Neural cell (in vitro differentiated cells): ENCODE data around the gene LCAT. TPM values are rescaled to one million over a fixed set of nuclear protein-coding genes. Genes with fewer than 3 reads are reported as not detected.

Experiments
- H2AFZ ChIP-seq: fragments of 200-600, 300-800 bp; sonication (generic), shearing (Covaris generic); 2 replicates; pipeline ENCODE4 v1.6.0; 2014; ENCODE audit warnings: low read depth, mild to moderate bottlenecking, antibody characterized with exemption, low read length, moderate library complexity
- H3F3A ChIP-seq: fragments of 200-600 bp; shearing (Covaris generic); 2 replicates; pipeline ENCODE4 v1.6.1; 2016; ENCODE audit warnings: mild to moderate bottlenecking, moderate library complexity, mixed read lengths, antibody characterized with exemption, low read length; ENCODE audit not compliant: insufficient read depth, poor library complexity, severe bottlenecking
- H3K27ac ChIP-seq: fragments of 200-600, 300-800 bp; sonication (generic), shearing (Covaris generic); 2 replicates; pipeline ENCODE4 v1.5.1; 2014; ENCODE audit warnings: mild to moderate bottlenecking, low read length, moderate library complexity
- H3K27me3 ChIP-seq: fragments of 300-800, 200-600 bp; sonication (generic), shearing (Covaris generic); 2 replicates; pipeline ENCODE4 v1.6.0; 2014; ENCODE audit warnings: mild to moderate bottlenecking, low read depth, low read length, moderate library complexity; ENCODE audit not compliant: insufficient read depth
- H3K36me3 ChIP-seq: fragments of 300-800, 200-600 bp; sonication (generic), shearing (Covaris generic); 2 replicates; pipeline ENCODE4 v1.5.1; 2014; ENCODE audit warnings: mild to moderate bottlenecking, antibody characterized with exemption, low read length, moderate library complexity; ENCODE audit not compliant: insufficient read depth
- H3K4me2 ChIP-seq: fragments of 300-800, 200-600 bp; sonication (generic), shearing (Covaris generic); 2 replicates; pipeline ENCODE4 v1.6.0; 2014; ENCODE audit warnings: mild to moderate bottlenecking, low read length
- H3K4me3 ChIP-seq: fragments of 300-800, 200-600 bp; sonication (generic), shearing (Covaris generic); 2 replicates; pipeline ENCODE4 v1.5.1; 2014; ENCODE audit warnings: mild to moderate bottlenecking, low read length, moderate library complexity
- H3K79me2 ChIP-seq: fragments of 200-600 bp; shearing (Covaris generic); replicated peaks from 2 replicates; pipeline ENCODE4 v1.6.0; 2014; ENCODE audit warnings: mild to moderate bottlenecking, low read length, moderate library complexity; ENCODE audit not compliant: insufficient read depth
- H3K9ac ChIP-seq: fragments of 300-800, 200-600 bp; sonication (generic), shearing (Covaris generic); 2 replicates; pipeline ENCODE4 v1.6.1; 2016; ENCODE audit warnings: mild to moderate bottlenecking, low read length, mixed read lengths
- H3K9me2 ChIP-seq: fragments of 200-600 bp; shearing (Covaris generic); 2 replicates; pipeline ENCODE4 v1.6.1; 2016; ENCODE audit warnings: mild to moderate bottlenecking, low read length, mixed read lengths; ENCODE audit not compliant: insufficient read depth
- H3K9me3 ChIP-seq: fragments of 200-600, 300-800 bp; sonication (generic), shearing (Covaris generic); 2 replicates; pipeline ENCODE4 v1.6.1; 2016; ENCODE audit warnings: mild to moderate bottlenecking, mixed run types, low read length, moderate library complexity, mixed read lengths
- H4K20me1 ChIP-seq: fragments of 200-600 bp; shearing (Covaris generic); 2 replicates; pipeline ENCODE4 v1.6.1; 2016; ENCODE audit warnings: mild to moderate bottlenecking, mixed run types; ENCODE audit not compliant: insufficient read depth
- EP300 ChIP-seq: fragments of 450-650 bp; conservative IDR thresholded peaks from 2 replicates; pipeline ENCODE4 v1.6.1; 2014; ENCODE audit warnings: antibody characterized with exemption, mild to moderate bottlenecking, moderate library complexity; ENCODE audit not compliant: poor library complexity, severe bottlenecking
- EZH2 ChIP-seq: fragments of 200-600, 300-800 bp; shearing (Covaris generic), sonication (generic); IDR thresholded peaks from 2 replicates; pipeline ENCODE4 v1.6.1; 2014; ENCODE audit warnings: antibody characterized with exemption, low read length, borderline replicate concordance, mild to moderate bottlenecking; ENCODE audit not compliant: insufficient read depth, poor library complexity, severe bottlenecking
- MXI1 ChIP-seq: fragments of 450-650 bp; conservative IDR thresholded peaks from 2 replicates; pipeline ENCODE4 v1.6.1; 2014; ENCODE audit warnings: antibody characterized with exemption, mild to moderate bottlenecking; ENCODE audit not compliant: poor library complexity, severe bottlenecking
- POLR2AphosphoS5 ChIP-seq: IDR thresholded peaks from 2 replicates; pipeline ENCODE4 v1.6.1; 2012
- RAD21 ChIP-seq: fragments of 450-650 bp; conservative IDR thresholded peaks from 2 replicates; pipeline ENCODE4 v1.6.1; 2014; ENCODE audit warnings: antibody characterized with exemption, mild to moderate bottlenecking, moderate library complexity
- REST ChIP-seq: IDR thresholded peaks from 2 replicates; pipeline ENCODE4 v1.6.1; 2012; ENCODE audit warnings: borderline replicate concordance
- SMC3 ChIP-seq: fragments of 450-650 bp; conservative IDR thresholded peaks from 2 replicates; pipeline ENCODE4 v1.6.1; 2014; ENCODE audit warnings: antibody characterized with exemption, mild to moderate bottlenecking, moderate library complexity; ENCODE audit not compliant: poor library complexity
- TAF1 ChIP-seq: IDR thresholded peaks from 2 replicates; pipeline ENCODE4 v1.6.1; 2012; ENCODE audit warnings: low read depth
- polyA plus RNA-seq: library from polyadenylated mRNA; depleted of rRNA; stranded (reverse); fragments of >200 nt; gene quantifications from 2 replicates; pipeline ENCODE4 v1.2.3, GENCODE V29; 2014
- TF ChIP-seq, protein P1 (sequence below): fragments of 450-650 bp; IDR thresholded peaks from 2 replicates; pipeline ENCODE4 v1.5.1; 2014; ENCODE audit warnings: antibody characterized with exemption, mild to moderate bottlenecking, moderate library complexity; ENCODE audit not compliant: poor library complexity, severe bottlenecking

The LCAT gene
- polyA plus RNA-seq, 1 donor from 2014 or later = 0.32 TPM

GRCh38 chr16:67942200-67942509 lies 1.8 kb downstream of the LCAT start:
- Histone ChIP-seq H3K9ac (no peak overlapping the region), H3F3A (no peaks in the 10 kb centered on the region), H3K36me3 (no peaks in the 10 kb centered on the region), H3K9me3 (no peaks in the 10 kb centered on the region), H3K27ac (no peak overlapping the region), H3K79me2 (no peaks in the 10 kb centered on the region), H3K4me2 (no peak overlapping the region), H3K9me2 (no peaks in the 10 kb centered on the region), H4K20me1 (no peaks in the 10 kb centered on the region), H3K4me3 (no peak overlapping the region), H3K27me3 (no peaks in the 10 kb centered on the region), H2AFZ (no peak overlapping the region)
- TF ChIP-seq, protein P1, sequence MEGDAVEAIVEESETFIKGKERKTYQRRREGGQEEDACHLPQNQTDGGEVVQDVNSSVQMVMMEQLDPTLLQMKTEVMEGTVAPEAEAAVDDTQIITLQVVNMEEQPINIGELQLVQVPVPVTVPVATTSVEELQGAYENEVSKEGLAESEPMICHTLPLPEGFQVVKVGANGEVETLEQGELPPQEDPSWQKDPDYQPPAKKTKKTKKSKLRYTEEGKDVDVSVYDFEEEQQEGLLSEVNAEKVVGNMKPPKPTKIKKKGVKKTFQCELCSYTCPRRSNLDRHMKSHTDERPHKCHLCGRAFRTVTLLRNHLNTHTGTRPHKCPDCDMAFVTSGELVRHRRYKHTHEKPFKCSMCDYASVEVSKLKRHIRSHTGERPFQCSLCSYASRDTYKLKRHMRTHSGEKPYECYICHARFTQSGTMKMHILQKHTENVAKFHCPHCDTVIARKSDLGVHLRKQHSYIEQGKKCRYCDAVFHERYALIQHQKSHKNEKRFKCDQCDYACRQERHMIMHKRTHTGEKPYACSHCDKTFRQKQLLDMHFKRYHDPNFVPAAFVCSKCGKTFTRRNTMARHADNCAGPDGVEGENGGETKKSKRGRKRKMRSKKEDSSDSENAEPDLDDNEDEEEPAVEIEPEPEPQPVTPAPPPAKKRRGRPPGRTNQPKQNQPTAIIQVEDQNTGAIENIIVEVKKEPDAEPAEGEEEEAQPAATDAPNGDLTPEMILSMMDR = peak; percentile 51
- TF ChIP-seq EP300 = no peak
- no peak for TF ChIP-seq EZH2
- TF ChIP-seq MXI1 = no peak
- no peak for TF ChIP-seq RAD21

DNA sequence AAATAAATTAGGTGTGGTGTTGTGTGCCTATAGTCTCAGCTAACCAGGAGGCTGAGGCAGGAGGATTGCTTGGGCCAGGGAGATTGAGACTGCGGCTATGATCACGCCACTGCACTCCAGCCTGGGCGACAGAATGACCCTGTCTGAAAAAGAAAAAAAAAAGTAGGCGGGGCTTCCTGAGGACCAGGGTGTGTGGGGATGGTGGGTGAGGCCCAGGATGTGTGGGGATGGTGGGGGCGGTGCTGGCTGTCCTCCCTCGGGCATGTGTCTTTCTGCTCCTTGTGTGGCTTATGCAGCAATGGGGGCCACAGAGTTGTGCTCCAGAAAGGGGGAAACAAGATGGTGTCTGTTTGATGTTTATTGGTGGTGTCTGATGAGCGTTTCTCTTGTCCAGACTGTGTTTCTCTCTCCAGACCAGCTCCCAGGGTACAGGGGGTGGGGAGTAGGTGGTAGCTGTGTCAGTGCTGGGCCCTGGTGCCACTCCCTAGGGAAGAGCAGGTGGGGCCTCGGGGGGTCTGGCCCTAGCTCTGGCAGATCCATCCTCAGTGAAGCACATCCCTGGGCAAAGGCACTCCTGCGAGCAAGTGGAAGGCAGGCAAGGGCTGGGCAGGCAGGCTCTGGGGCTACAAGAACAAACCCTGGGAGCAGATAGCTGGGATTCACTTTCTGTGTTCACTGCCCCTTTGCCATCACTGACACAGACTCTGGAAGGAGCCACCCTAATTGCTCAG lies 2.3 kb downstream of the LCAT start:
- Histone ChIP-seq H3K9ac (no peak overlapping the region), H3K36me3 (no peaks in the 10 kb centered on the region), H3F3A (no peaks in the 10 kb centered on the region), H3K9me2 (no peaks in the 10 kb centered on the region), H4K20me1 (no peaks in the 10 kb centered on the region), H3K9me3 (no peaks in the 10 kb centered on the region), H3K79me2 (no peaks in the 10 kb centered on the region), H2AFZ (no peak overlapping the region), H3K27me3 (no peaks in the 10 kb centered on the region), H3K4me3 (no peak overlapping the region), H3K27ac (no peak overlapping the region), H3K4me2 (no peak overlapping the region)
- TF ChIP-seq, protein P1 = no peak
- TF ChIP-seq EZH2 (no peak), RAD21 (no peak), TAF1 (no peak), POLR2AphosphoS5 (no peak), EP300 (no peak), SMC3 (no peak), REST (no peak), MXI1 (no peak)
